RWPE1 (cell line): ENCODE results near the gene CCDC70.

Source experiments
- CTCF ChIA-PET: fragments of 350-600 bp; sonication (Branson Sonifier 250); formaldehyde crosslinking; extraction: SDS; loops from one replicate; lab custom pipeline; 2021; lab: Yijun Ruan, JAX
- POLR2A ChIA-PET: fragments of 400-600 bp; formaldehyde crosslinking; extraction: SDS; loops from one replicate; lab custom pipeline; 2020; ENCODE audit warnings: antibody characterized with exemption; ENCODE audit not compliant: low non-redundant PET; lab: Yijun Ruan, JAX
- DNase-seq: peaks from one replicate; pipeline ENCODE4 v3.0.0; 2012; ENCODE audit warnings: low spot score
- H3K27ac ChIP-seq: fragments of 450-650 bp; 2 replicates; pipeline ENCODE4 v1.5.1; 2017
- TF ChIP-seq, protein P1 (sequence below): fragments of 450-650 bp; conservative IDR thresholded peaks from 2 replicates; pipeline ENCODE4 v1.5.1; 2017; ENCODE audit warnings: low read depth, mild to moderate bottlenecking

CCDC70 gene

DNA sequence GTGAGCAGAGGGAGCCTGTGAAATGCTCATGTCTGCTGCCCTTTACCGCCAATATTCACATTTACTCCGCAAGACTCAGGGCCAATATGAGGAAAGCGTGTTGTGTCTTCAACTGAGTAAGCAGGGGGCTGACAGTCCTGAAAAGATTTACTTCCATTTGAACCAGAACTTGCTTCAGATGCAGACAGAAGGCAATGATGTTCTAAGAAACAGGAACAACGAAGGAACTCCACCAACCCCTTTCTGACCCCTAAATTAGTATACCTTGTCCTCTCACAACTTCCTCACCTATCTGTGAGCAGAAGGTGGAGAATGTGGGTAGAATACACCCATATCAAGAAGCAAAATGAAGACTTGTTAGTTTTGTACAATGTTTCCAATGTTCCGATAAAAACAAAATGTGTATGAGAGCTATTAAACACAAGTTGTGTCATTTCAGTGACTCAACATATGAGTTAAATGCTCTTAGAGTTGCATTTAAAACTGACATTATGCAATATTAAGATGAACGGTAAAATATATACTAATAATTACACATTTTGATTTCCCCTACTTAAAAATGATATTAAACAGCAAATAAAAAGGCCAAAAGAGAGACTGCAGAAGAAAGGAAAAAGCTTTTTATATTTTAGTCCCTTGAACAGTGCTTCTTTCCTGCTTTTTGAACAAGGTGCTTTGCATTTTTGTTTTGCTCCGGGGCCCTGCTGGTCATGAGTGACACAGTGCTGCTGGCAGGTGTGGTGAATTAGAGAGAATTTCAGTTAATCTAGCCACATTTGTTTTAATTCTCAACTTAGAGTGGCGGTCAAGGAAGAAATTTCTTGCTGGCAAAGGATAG, 32.8 kb upstream of the CCDC70 start:
- TF ChIP-seq, protein P1, sequence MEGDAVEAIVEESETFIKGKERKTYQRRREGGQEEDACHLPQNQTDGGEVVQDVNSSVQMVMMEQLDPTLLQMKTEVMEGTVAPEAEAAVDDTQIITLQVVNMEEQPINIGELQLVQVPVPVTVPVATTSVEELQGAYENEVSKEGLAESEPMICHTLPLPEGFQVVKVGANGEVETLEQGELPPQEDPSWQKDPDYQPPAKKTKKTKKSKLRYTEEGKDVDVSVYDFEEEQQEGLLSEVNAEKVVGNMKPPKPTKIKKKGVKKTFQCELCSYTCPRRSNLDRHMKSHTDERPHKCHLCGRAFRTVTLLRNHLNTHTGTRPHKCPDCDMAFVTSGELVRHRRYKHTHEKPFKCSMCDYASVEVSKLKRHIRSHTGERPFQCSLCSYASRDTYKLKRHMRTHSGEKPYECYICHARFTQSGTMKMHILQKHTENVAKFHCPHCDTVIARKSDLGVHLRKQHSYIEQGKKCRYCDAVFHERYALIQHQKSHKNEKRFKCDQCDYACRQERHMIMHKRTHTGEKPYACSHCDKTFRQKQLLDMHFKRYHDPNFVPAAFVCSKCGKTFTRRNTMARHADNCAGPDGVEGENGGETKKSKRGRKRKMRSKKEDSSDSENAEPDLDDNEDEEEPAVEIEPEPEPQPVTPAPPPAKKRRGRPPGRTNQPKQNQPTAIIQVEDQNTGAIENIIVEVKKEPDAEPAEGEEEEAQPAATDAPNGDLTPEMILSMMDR: no peak
- no peak overlapping the region for H3K27ac ChIP-seq
- no peak for DNase-seq
- ChIA-PET CTCF (interaction anchor here (0.9 kb wide), 1 partner anchor 8 kb away, joined by 4 read pairs; no protein-coding TSS in a partner anchor), POLR2A (no interaction called here)

DNA sequence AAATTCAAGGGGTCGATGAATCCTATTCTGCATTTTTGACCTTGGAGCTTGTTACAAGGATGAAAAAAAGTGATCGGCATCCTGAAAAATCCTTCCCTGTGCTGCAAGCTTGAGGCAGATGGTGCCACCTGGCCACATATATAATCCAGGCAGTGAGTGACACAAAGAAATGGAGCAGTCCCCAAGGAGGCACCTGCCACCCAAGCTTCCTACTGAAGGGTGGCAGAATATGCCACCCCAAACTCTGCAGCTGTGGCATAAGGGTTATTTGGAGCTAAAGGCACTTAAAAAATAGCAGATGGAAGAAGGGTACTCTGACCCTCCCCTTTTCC, 32.2 kb upstream of the CCDC70 start:
- ChIA-PET POLR2A (no interaction called here), CTCF (interaction anchor here (0.9 kb wide), 1 partner anchor 9 kb away, joined by 4 read pairs; no protein-coding TSS in a partner anchor)
- TF ChIP-seq, protein P1: no peak
- no peak overlapping the region for H3K27ac ChIP-seq
- DNase-seq: no peak

DNA sequence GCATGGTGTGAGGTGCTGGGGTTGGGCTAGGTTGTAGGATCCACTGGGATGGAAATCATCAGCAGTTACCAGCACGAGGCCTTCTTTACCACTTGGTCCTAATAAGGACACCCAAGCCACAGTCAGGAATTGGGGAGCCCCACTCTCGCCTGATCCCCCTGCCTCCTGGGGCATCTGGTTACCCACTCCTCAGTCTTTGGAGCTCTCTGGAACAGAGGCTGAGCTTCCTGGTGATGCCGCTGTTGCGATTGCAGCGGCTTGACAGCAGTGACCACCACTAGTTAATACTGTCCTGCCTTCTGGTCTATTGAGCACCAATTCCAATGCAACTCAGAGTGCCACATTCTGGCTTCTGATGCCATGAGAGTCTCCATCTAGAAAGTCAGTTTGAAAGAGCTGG, 30.2 kb upstream of the CCDC70 start:
- DNase-seq: no peak
- no peak overlapping the region for H3K27ac ChIP-seq
- TF ChIP-seq, protein P1: no peak
- POLR2A ChIA-PET: no interaction called here
- CTCF ChIA-PET: interaction anchor here (2.1 kb wide), 1 partner anchor 17 kb away, joined by 8 read pairs; no protein-coding TSS in a partner anchor

DNA sequence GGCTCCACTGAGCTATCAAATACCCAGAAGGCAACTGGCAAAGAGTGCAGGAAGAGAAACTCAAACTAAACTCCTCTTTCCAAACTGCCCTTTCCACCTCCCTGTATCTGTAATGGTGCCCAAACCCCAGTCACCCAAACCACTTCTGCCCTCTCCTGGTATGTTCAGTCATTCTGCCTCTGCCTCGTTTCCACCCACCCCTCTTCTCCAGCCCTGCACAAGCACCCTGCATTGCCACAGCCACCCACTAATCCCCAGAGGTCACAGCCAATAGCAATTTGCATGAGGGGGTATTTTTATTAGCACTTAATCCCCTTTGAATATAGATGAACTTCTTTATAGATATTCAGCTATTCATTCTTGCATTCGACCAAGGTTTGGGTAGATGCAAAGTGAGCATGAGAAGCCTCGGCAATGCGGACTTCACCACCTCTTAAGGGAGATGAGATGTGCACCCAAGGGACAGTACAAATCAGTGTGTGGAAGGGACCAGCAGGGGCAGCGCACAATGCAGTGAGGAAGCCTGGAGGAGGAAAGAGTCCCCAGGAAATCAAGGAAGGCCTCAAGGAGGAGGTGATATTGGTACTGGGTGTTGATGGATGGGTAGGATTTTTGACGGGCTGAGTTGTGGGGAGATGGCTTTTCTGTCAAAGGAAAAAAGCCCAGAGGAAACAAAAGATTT, 29.2 kb upstream of the CCDC70 start:
- no peak overlapping the region for H3K27ac ChIP-seq
- ChIA-PET CTCF (interaction anchor here (2.1 kb wide), 1 partner anchor 18 kb away, joined by 8 read pairs; no protein-coding TSS in a partner anchor), POLR2A (no interaction called here)
- no peak for DNase-seq
- TF ChIP-seq, protein P1: no peak

DNA sequence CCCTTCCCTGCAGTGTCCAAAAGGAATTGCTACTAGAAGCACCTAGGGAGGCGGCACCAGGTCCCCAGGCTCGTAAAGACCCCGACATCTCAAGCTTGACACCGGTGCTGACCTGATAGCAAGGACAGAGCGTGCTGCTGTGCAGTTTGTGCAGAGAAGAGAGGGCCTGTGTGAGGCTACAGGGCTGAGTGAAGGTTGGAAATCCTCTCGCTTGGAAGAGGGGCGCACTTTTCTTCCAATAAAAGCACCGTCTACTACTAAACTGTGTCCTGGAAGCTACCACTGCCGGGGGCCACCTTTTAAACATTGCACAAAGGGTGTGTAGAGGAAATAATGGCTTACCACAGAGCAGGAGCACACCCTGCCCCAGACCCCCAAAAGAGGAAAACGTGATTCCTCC, 27.8 kb upstream of the CCDC70 start:
- H3K27ac ChIP-seq: no peak overlapping the region
- DNase-seq: no peak
- ChIA-PET CTCF (no interaction called here), POLR2A (no interaction called here)
- TF ChIP-seq, protein P1: no peak

DNA sequence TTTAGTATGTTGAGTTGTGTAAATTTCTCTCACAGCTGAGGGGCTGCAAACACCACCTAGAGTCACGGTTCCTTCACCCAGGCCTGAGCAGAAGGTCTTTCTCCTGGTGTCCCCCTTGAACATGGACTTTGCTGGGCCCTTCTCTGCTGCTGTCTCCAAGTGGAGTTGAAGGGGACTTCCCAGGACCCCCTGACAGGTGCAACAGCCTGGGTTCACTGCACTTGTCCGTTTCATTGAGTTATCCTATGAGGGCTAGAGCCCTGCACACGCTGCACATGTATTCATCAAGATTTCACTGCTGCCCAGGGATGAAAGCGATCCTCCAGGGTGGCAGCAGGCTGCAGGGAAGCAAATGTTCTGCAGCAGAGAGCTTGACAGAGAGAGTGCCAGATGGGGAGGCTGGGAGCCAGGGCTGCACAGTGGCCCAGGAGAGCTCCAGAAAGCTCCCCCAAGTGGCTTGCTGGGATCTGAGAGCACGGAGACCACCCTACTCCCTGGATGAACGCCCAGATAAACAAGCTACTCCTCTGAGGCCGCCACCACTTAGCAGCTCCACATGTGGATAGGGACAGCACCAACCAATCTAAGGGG, 27.1 kb upstream of the CCDC70 start:
- ChIA-PET POLR2A (no interaction called here), CTCF (interaction anchor here (0.7 to 1.8 kb wide), 2 partner anchors 19 to 140 kb away, joined by 3 to 6 read pairs; no protein-coding TSS in a partner anchor)
- TF ChIP-seq, protein P1: no peak
- no peak for DNase-seq
- H3K27ac ChIP-seq: no peak overlapping the region
